PC-9 (cell line): Measurements from ENCODE around the gene RIC3. TPM values are rescaled to one million over a fixed set of nuclear protein-coding genes. Genes with fewer than 3 reads are reported as not detected.

Experiments used
- BruUV-seq: library from RNA; stranded (reverse); fragments of 400-500 nt; replicated peaks from 2 replicates; lab custom pipeline; 2021; lab: Mats Ljungman, UMichigan
- CTCF ChIA-PET: fragments of 300-600 bp; sonication (Branson Sonifier 250); formaldehyde crosslinking; loops from one replicate; lab custom pipeline; 2022; ENCODE audit warnings: antibody characterized with exemption; lab: Charles Lee
- POLR2A ChIA-PET: fragments of 300-600 bp; sonication (Branson Sonifier 250); formaldehyde crosslinking; loops from one replicate; lab custom pipeline; 2022; ENCODE audit warnings: antibody characterized with exemption; ENCODE audit not compliant: unreplicated experiment; lab: Charles Lee
- DNase-seq, 2 experiments: peaks; one replicate each; pipeline versions ENCODE4 v3.0.0 to v3.0.0-alpha.2; 2015 to 2022; ENCODE audit warnings: mixed read lengths in 1 of 2
- H2AFZ ChIP-seq: fragments of 200-600 bp; sonication (generic); 2 replicates; pipeline ENCODE4 v1.8.1; 2017; ENCODE audit warnings: antibody characterized with exemption
- H3F3A ChIP-seq: fragments of 200-600 bp; sonication (generic); 2 replicates; pipeline ENCODE4 v1.8.1; 2017; ENCODE audit warnings: antibody characterized with exemption, mild to moderate bottlenecking, low read depth; ENCODE audit not compliant: insufficient read depth
- H3K27ac ChIP-seq: fragments of 200-600 bp; sonication (generic); 2 replicates; pipeline ENCODE4 v1.6.1; 2016; ENCODE audit warnings: mixed run types
- H3K27me3 ChIP-seq: fragments of 200-600 bp; sonication (generic); 2 replicates; pipeline ENCODE4 v1.6.1; 2016; ENCODE audit warnings: low read depth, mixed run types; ENCODE audit not compliant: insufficient read depth
- H3K36me3 ChIP-seq: fragments of 200-600 bp; sonication (generic); 2 replicates; pipeline ENCODE4 v1.6.1; 2016; ENCODE audit warnings: low read depth, mixed run types
- H3K4me1 ChIP-seq: fragments of 200-600 bp; sonication (generic); replicated peaks from 2 replicates; pipeline ENCODE4 v1.6.1; 2016; ENCODE audit warnings: mixed run types; ENCODE audit not compliant: insufficient read depth
- H3K4me2 ChIP-seq: fragments of 200-600 bp; sonication (generic); 2 replicates; pipeline ENCODE4 v1.6.1; 2017; ENCODE audit warnings: mixed run types
- H3K4me3 ChIP-seq: fragments of 200-600 bp; sonication (generic); 2 replicates; pipeline ENCODE4 v1.6.1; 2016; ENCODE audit warnings: mixed run types
- H3K79me2 ChIP-seq: fragments of 200-600 bp; sonication (generic); 2 replicates; pipeline ENCODE4 v1.6.1; 2017; ENCODE audit warnings: low read depth, mixed run types
- H3K9me2 ChIP-seq: fragments of 200-600 bp; sonication (generic); 2 replicates; pipeline ENCODE4 v1.8.1; 2017; ENCODE audit warnings: mild to moderate bottlenecking; ENCODE audit not compliant: insufficient read depth
- H3K9me3 ChIP-seq: fragments of 200-600 bp; sonication (generic); 2 replicates; pipeline ENCODE4 v1.8.1; 2016; ENCODE audit warnings: low read depth; ENCODE audit not compliant: insufficient read depth
- H4K20me1 ChIP-seq: fragments of 200-600 bp; sonication (generic); 2 replicates; pipeline ENCODE4 v1.8.1; 2017; ENCODE audit not compliant: insufficient read depth
- EZH2 ChIP-seq: fragments of 200-600 bp; sonication (generic); IDR thresholded peaks from 2 replicates; pipeline ENCODE4 v1.8.0; 2017; ENCODE audit warnings: antibody characterized with exemption, low read depth
- intact Hi-C: fragments of 100-400 bp; cut with micrococcal nuclease; formaldehyde crosslinking; loops from one replicate; pipeline ENCODE4 v1.10.0; 2022; ENCODE audit not compliant: unreplicated experiment
- total RNA-seq: library from RNA; stranded (reverse); gene quantifications from 2 replicates; pipeline ENCODE4 v1.2.3, GENCODE V29; 2021
- TF ChIP-seq, protein P1 (sequence below): fragments of 200-600 bp; sonication (generic); conservative IDR thresholded peaks from 2 replicates; pipeline ENCODE4 v1.6.1; 2017; ENCODE audit warnings: mixed run types, antibody characterized with exemption, mild to moderate bottlenecking, moderate library complexity

RIC3 gene
- total RNA-seq, 1 experiment from 2014 or later, result not detected

DNA sequence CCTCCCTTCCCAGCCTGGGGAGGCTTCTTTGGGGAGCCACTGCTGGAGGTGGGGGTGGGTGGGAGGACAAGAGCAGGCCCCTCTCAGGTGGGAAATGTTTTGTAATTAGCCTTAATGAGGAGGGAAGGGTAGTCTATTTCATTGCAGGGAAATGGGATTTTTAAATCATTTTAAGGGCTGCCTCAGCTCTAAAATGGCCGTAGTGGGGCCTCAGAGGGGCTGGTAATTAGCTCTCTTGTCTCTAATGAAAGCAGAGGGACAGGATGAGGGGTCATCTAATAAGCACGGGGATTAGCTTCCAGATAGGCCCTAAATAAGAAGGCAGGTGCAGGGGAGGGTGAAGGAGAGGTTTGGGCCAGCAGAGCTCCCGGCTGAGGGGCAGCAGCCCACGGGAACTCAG lies 48.3 kb upstream of the RIC3 start:
- H2AFZ ChIP-seq, result no peak overlapping the region
- no peak overlapping the region for H3K27ac ChIP-seq
- H3K4me1 ChIP-seq, result peaks cover 7% of the 10 kb centered on the region; the same call in 1 of the 2 replicates
- H4K20me1 ChIP-seq, result no peaks in the 10 kb centered on the region
- H3K27me3 ChIP-seq, result no peaks in the 10 kb centered on the region
- ChIA-PET CTCF (no interaction called here), POLR2A (no interaction called here)
- no peak overlapping the region for H3K4me3 ChIP-seq
- BruUV-seq, result no TSS peak
- H3F3A ChIP-seq, result no peaks in the 10 kb centered on the region
- no peak overlapping the region for H3K4me2 ChIP-seq
- no peaks in the 10 kb centered on the region for H3K79me2 ChIP-seq
- no peaks in the 10 kb centered on the region for H3K9me3 ChIP-seq
- TF ChIP-seq, protein P1, sequence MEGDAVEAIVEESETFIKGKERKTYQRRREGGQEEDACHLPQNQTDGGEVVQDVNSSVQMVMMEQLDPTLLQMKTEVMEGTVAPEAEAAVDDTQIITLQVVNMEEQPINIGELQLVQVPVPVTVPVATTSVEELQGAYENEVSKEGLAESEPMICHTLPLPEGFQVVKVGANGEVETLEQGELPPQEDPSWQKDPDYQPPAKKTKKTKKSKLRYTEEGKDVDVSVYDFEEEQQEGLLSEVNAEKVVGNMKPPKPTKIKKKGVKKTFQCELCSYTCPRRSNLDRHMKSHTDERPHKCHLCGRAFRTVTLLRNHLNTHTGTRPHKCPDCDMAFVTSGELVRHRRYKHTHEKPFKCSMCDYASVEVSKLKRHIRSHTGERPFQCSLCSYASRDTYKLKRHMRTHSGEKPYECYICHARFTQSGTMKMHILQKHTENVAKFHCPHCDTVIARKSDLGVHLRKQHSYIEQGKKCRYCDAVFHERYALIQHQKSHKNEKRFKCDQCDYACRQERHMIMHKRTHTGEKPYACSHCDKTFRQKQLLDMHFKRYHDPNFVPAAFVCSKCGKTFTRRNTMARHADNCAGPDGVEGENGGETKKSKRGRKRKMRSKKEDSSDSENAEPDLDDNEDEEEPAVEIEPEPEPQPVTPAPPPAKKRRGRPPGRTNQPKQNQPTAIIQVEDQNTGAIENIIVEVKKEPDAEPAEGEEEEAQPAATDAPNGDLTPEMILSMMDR, result no peak
- no peak for TF ChIP-seq EZH2
- DNase-seq, result no peak
- no peaks in the 10 kb centered on the region for H3K36me3 ChIP-seq
- H3K9me2 ChIP-seq, result no peaks in the 10 kb centered on the region
- intact Hi-C loops, result no loop called here

- no peak overlapping the region for H3K4me2 ChIP-seq
Measured at GRCh38 chr11:8213376-8213775, 44.6 kb upstream of the RIC3 start.

GRCh38 chr11:8209208-8209807 lies 40.5 kb upstream of the RIC3 start:
- BruUV-seq, result no TSS peak
- Histone ChIP-seq H3K79me2 (no peaks in the 10 kb centered on the region), H3K27me3 (peaks cover 9% of the 10 kb centered on the region; the same call in 1 of the 2 replicates), H3K4me2 (no peak overlapping the region), H4K20me1 (no peaks in the 10 kb centered on the region), H3K4me3 (no peak overlapping the region), H3K36me3 (no peaks in the 10 kb centered on the region), H3K27ac (no peak overlapping the region), H2AFZ (no peak overlapping the region), H3K4me1 (peaks cover 7% of the 10 kb centered on the region; the same call in 1 of the 2 replicates), H3K9me3 (no peaks in the 10 kb centered on the region), H3F3A (no peaks in the 10 kb centered on the region), H3K9me2 (no peaks in the 10 kb centered on the region)
- DNase-seq, result no peak
- TF ChIP-seq, protein P1, result peak; percentile 44; the same call in 1 of the 2 replicates
- TF ChIP-seq EZH2, result no peak
- ChIA-PET POLR2A (no interaction called here), CTCF (no interaction called here)
- intact Hi-C loops, result no loop called here

More at GRCh38 chr11:8213376-8213775, 44.6 kb upstream of the RIC3 start:
- no peak for TF ChIP-seq EZH2
- TF ChIP-seq, protein P1, result no peak
- ChIA-PET POLR2A (no interaction called here), CTCF (no interaction called here)
- DNase-seq, result no peak
- peaks cover 7% of the 10 kb centered on the region; the same call in 1 of the 2 replicates for H3K4me1 ChIP-seq
- H3K36me3 ChIP-seq, result no peaks in the 10 kb centered on the region
- no peak overlapping the region for H3K4me3 ChIP-seq
- no peaks in the 10 kb centered on the region for H3K9me3 ChIP-seq
- no peaks in the 10 kb centered on the region for H3K27me3 ChIP-seq
- H3K9me2 ChIP-seq, result no peaks in the 10 kb centered on the region
- H3F3A ChIP-seq, result no peaks in the 10 kb centered on the region
- H2AFZ ChIP-seq, result no peak overlapping the region
- no peak overlapping the region for H3K27ac ChIP-seq
- intact Hi-C loops, result no loop called here
- no peaks in the 10 kb centered on the region for H3K79me2 ChIP-seq
- no TSS peak for BruUV-seq
- no peaks in the 10 kb centered on the region for H4K20me1 ChIP-seq
